Body of pancreas (tissue), 4 donors: Measurements from ENCODE around the gene PDIA2.

Source experiments
- POLR2A ChIP-seq, 3 donors: fragments of 450-650 bp; IDR thresholded peaks; one replicate each; pipeline ENCODE4 v1.6.1; 2016; ENCODE audit warnings: antibody characterized with exemption in 3 of 3, mild to moderate bottlenecking in 2 of 3
- TF ChIP-seq, protein P1 (sequence below), 7 experiments: fragments of 450-650 bp in 4 of 7; fragments of 200-600 bp in 3 of 7; sonication (generic) in 3 of 7; IDR thresholded peaks; one replicate each; pipeline ENCODE4 v1.5.1; 2016 to 2019; ENCODE audit warnings: antibody characterized with exemption in 7 of 7

- TF ChIP-seq, protein P1, sequence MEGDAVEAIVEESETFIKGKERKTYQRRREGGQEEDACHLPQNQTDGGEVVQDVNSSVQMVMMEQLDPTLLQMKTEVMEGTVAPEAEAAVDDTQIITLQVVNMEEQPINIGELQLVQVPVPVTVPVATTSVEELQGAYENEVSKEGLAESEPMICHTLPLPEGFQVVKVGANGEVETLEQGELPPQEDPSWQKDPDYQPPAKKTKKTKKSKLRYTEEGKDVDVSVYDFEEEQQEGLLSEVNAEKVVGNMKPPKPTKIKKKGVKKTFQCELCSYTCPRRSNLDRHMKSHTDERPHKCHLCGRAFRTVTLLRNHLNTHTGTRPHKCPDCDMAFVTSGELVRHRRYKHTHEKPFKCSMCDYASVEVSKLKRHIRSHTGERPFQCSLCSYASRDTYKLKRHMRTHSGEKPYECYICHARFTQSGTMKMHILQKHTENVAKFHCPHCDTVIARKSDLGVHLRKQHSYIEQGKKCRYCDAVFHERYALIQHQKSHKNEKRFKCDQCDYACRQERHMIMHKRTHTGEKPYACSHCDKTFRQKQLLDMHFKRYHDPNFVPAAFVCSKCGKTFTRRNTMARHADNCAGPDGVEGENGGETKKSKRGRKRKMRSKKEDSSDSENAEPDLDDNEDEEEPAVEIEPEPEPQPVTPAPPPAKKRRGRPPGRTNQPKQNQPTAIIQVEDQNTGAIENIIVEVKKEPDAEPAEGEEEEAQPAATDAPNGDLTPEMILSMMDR (IDR thresholded peaks at IDR 0.05), result no peak
- TF ChIP-seq POLR2A (IDR thresholded peaks at IDR 0.05), result no peak
Measured at GRCh38 chr16:254461-254860, 28.5 kb upstream of the PDIA2 start.
